Ovary (tissue), 9 donors: ENCODE results near the gene SEC22B. TPM values are rescaled to one million over a fixed set of nuclear protein-coding genes. Genes with fewer than 3 reads are reported as not detected.
"Not testable (repeated sequence)": the region's sequence is repeated elsewhere in the genome, so short reads cannot be mapped to it uniquely, and the experiment has no call there.

Experiments used
- DNase-seq, 5 donors: peaks; one replicate each; pipeline ENCODE4 v3.0.0-alpha.2; 2019 to 2020
- H3K27ac ChIP-seq, 2 donors: fragments of 200-600 bp; one replicate each; pipeline versions ENCODE4 v1.5.1 to v1.8.0; 2019 to 2022
- H3K27me3 ChIP-seq: fragments of 200-600 bp; one replicate; pipeline ENCODE4 v1.8.0; 2022
- H3K36me3 ChIP-seq: fragments of 200-600 bp; sonication (generic); one replicate; pipeline ENCODE4 v1.5.1; 2019
- H3K4me1 ChIP-seq: one replicate; pipeline ENCODE4 v1.8.1; 2013; ENCODE audit warnings: mild to moderate bottlenecking, moderate library complexity; ENCODE audit not compliant: insufficient read depth
- H3K4me3 ChIP-seq: fragments of 200-600 bp; sonication (generic); one replicate; pipeline ENCODE4 v1.5.1; 2017
- H3K9me3 ChIP-seq, 2 donors: fragments of 200-600 bp in 1 of 2; sonication (generic) in 1 of 2; one replicate each; pipeline versions ENCODE4 v1.5.1 to v1.8.1; 2013 to 2019; ENCODE audit warnings: mild to moderate bottlenecking in 1 of 2, moderate library complexity in 1 of 2
- WGBS, 3 donors: extraction: QIAGEN DNeasy Blood & Tissue Kit in 1 of 3; methylation state at CpG; one replicate each; pipeline versions ENCODE4 v1.1.5 to v1.1.7; 2013 to 2017; 5-methylcytosine and 5-hydroxymethylcytosine counted together
- intact Hi-C, 4 donors: fragments of 100-400 bp; cut with DNase I; formaldehyde crosslinking; loops; one replicate each; pipeline versions ENCODE4 v1.11.0 to v1.15.1; 2022 to 2023
- polyA plus RNA-seq, 2 donors: library from polyadenylated mRNA; stranded (reverse); fragments of 200-250 nt in 1 of 2; fragments of 350-450 nt in 1 of 2; fragmentation: Illumina TruSeq in 1 of 2; extraction: RNeasy Lipid Tissue Mini Kit (QIAGEN cat#74804) in 1 of 2; gene quantifications; one replicate each; pipeline ENCODE4 v1.2.3, GENCODE V29; 2013 to 2014
- total RNA-seq, 7 donors: library from RNA; depleted of rRNA in 2 of 7; stranded (reverse); fragments of >200 nt in 2 of 7; fragmentation: NEBNext Ultra II Directional in 3 of 7; extraction: Animal tissue kit (Norgen Biotek cat#: 25700) in 3 of 7; gene quantifications; one replicate each; pipeline versions ENCODE4 v1.1.0 to v1.2.4, GENCODE V29; 2016 to 2023
- donor health status: DM: no; HTN: no; CAD: no; lungs with moderate emphysema.
- donor health status: DM: no; HTN: no; CAD: no.
- donor health status: Bipolar disorder and iron deficiency.
- donor health status: DM: yes; HTN: yes; CAD: no.
- donor health status: DM: no; HTN: no; CAD: no.
- donor health status: DM: yes; HTN: yes; CAD: no.

SEC22B gene
- total and polyA plus RNA-seq, 9 donors = 14.6 to 34.6 (median 27.4) TPM

DNA sequence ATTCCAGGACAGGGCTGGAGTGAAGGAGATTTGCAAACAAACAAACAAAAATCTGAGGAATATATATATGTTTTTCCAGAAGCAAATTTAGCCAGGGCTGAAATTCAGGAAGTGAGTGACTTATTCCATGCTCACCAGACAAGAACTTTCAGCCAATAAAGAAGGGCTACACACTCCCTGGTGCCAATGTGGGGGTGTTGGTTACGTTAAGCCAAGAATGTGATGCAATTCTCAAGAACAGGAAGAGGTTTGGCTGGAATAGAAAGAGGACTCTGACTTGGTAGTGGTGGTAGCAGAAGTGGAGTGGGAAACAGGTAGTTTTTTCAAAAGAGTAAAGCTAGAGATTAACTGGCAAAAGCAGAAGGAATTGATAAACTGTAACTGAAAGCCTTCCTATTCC lies 31.7 kb downstream of the SEC22B start:
- intact Hi-C loops, H3K4me3 ChIP-seq, H3K36me3 ChIP-seq, H3K4me1 ChIP-seq, H3K9me3 ChIP-seq, H3K27ac ChIP-seq, H3K27me3 ChIP-seq, DNase-seq: not testable (repeated sequence)
- no CpG with 5 or more reads among the region's 1 CpG for WGBS, 3 donors

DNA sequence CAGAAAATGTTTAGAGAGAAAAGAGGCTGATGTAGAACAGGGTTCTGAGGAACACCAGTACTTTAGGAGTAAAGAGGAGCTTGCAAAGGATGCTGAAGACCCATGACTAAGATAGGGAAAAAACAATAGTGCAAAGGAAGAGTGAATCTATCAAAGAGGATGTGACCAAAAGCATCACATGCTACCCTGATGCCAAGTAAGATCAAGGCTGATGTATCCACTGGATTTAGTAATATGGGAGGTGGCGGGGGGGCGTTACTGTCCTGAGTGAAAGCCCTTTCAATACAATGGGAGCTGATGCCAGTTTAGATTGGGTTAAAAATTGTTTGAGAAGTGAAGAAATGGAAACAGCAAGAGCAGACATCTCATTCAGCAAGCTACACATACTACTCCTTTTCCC lies 32.2 kb downstream of the SEC22B start:
- intact Hi-C loops, H3K36me3 ChIP-seq, H3K4me3 ChIP-seq, H3K27ac ChIP-seq, H3K27me3 ChIP-seq, H3K9me3 ChIP-seq, H3K4me1 ChIP-seq: not testable (repeated sequence)
- WGBS, 3 donors = 93 to 95% (median 94%) methylated on average over 2 of the region's 2 CpGs
- peak in 1 of 5 donors; percentile 39 for DNase-seq

DNA sequence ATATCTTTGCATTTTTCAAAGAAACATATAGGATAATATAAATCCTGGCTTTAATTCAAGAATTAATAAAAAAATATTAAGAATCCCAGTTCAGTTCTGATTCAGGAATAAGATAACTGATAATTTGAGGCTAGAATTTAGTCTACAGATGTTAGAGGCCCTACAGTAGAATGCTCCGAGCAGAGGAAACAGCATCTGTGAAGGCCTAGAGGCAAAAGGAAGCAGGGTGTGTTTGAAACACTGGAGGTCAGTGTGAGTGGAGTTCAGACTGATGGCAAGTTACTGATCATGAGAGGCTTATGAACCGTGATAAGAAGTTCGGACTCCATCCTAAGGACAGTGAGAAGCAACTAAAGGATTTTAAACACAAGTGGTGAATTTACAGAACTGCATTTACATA lies 33.0 kb downstream of the SEC22B start:
- 43 to 66% (median 53%) methylated on average over 3 of the region's 3 CpGs for WGBS, 3 donors
- H3K36me3 ChIP-seq, H3K27ac ChIP-seq, H3K27me3 ChIP-seq, DNase-seq, H3K4me3 ChIP-seq, H3K9me3 ChIP-seq, intact Hi-C loops, H3K4me1 ChIP-seq: not testable (repeated sequence)

DNA sequence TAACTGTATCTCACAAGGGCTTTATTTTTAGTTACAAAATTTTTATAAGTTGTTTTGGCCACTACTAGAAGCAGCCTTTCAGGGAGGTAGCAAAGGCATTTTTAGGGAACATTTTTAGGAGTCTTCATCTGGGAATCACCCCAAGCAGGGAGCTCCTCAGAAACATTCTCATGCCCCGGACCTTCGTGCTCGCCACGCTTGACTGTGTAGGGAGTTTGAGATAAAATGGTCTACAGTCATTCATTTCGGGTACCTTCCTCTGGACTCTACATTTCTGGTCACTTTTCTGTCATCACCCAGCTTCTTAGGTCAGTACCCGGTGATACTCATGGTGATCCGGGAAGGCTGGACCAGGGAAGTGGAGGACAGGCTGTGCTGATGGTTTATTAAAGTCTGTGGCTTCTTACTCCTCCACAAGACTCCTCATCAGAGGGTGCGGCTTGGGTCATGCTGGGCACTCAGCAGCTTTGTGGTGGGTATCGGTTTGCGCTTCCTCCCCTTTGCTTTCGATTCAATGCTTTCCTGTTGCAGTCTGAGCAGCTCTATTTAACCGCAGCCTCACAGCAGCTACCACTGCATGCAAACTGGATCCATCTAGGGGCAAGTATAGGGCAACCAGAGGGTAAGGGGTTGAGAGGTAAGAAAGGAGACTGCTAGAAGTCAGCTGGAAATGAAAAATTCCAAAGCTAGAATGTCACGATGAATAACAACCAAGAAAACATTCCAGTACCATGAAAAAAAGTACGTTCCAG lies 33.6 kb downstream of the SEC22B start:
- WGBS, 3 donors = 48 to 59% (median 56%) methylated on average over 8 to 12 of the region's 14 CpGs
- DNase-seq, H3K4me1 ChIP-seq, intact Hi-C loops, H3K27ac ChIP-seq, H3K27me3 ChIP-seq, H3K9me3 ChIP-seq, H3K4me3 ChIP-seq, H3K36me3 ChIP-seq: not testable (repeated sequence)

DNA sequence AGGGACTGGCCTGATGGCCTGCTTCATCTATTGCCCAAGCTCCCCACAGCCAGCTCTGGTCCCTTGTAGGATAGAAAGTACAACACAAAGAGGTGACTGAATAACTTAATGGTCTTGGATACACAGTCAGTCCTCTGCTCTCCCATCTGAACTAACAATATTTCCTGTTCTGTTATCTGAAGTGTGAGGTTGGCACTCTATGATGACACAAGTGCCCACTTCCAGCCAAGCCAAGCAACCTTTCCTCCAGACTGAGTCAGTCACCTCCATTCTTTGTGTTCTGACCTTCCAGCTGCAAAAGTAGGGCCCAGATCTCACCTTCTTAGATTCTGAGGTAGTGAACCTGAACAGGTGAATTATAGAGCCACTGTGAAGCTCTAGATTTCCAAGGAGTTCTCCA lies 34.5 kb downstream of the SEC22B start:
- H3K9me3 ChIP-seq, H3K4me1 ChIP-seq, H3K36me3 ChIP-seq, H3K27ac ChIP-seq, intact Hi-C loops, DNase-seq, H3K4me3 ChIP-seq, H3K27me3 ChIP-seq: not testable (repeated sequence)

DNA sequence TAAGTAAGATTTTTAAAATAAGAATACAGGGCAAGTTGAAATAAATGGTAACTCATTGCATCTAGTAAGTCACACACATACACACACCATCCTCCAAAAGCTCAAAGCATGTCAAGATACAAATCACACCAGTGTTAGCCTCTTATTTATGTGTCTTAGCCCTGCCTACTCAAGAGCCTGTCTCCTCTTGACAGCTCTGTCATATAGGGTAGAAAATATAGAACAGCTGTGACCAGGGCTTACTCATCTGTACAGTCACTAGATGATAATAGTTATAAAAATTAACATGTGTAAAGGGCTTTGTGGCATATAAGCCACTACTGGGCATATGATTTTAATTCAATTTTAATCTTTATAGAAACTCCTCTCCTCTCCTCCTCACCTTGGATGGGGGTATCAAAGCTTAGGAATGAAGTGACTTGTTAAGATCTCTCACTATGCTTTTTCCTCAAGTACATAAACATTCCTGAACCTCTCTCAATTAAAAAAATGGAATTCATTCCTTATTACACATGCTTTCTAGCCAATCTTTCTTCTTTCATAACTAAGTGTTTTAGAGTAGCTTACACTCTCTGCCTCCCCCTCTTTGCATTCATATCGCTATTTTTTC lies 35.6 kb downstream of the SEC22B start:
- H3K27me3 ChIP-seq, H3K9me3 ChIP-seq, H3K27ac ChIP-seq, DNase-seq, intact Hi-C loops, H3K36me3 ChIP-seq, H3K4me1 ChIP-seq, H3K4me3 ChIP-seq: not testable (repeated sequence)
- WGBS, 3 donors = 0 to 10% (median 7%) methylated on average over 1 of the region's 1 CpG

DNA sequence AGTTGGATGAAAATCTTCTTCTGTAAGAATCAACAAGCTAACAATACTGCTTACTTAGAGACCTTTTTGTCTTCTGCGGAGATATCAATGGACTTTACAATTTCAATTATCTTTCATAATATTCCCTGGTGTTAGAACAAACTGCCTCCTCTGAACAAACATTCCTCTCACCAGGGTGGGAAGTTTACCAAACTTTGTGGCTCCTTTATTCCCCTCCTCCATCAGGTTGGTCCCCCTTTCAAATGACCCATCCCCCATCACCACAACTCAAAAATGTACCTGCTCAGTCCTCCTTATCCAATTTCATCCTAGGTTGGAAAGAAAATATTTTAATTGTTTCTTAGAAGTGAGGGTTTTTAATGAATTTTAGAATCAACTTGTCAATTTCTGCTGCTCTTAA lies 40.2 kb downstream of the SEC22B start:
- DNase-seq, H3K4me3 ChIP-seq, H3K4me1 ChIP-seq, H3K27me3 ChIP-seq, H3K27ac ChIP-seq, H3K9me3 ChIP-seq, H3K36me3 ChIP-seq, intact Hi-C loops: not testable (repeated sequence)
- WGBS, 3 donors = 19 to 64% (median 48%) methylated on average over 1 of the region's 1 CpG

DNA sequence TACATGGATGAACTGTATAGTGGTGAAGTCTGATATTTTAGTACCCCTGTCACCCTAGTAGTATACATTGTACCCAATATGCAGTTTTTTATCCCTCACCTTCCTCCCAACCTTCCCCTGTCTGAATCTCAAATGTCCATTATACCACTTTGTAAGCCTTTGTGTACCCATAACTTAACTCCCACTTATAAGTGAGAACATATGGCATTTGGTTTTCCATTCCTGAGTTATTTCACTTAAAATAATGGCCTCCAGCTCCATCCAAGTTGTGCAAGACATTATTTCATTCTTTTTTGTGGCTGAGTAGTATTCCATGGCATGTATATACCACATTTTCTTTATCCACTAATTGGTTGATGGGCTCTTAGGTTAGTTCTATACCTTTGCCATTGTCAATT lies 42.4 kb downstream of the SEC22B start:
- intact Hi-C loops, H3K27me3 ChIP-seq, H3K36me3 ChIP-seq, H3K4me1 ChIP-seq, H3K9me3 ChIP-seq, DNase-seq, H3K4me3 ChIP-seq, H3K27ac ChIP-seq: not testable (repeated sequence)
